Measurements from ENCODE around the gene SIX4. TPM values are rescaled to one million over a fixed set of nuclear protein-coding genes. Genes with fewer than 3 reads are reported as not detected.

The SIX4 gene
- total RNA-seq, 1 donor from 2014 or later = 11.7 TPM

- no peak for TF ChIP-seq CTCF (IDR thresholded peaks at IDR 0.05; ENCODE audit: insufficient read depth, low read length, poor library complexity, severe bottlenecking)
- H3K4me3 ChIP-seq (ENCODE audit: low read depth, low read length) = peak overlapping the region; percentile 73
- no peak for DNase-seq (ENCODE audit: low read depth)
- no peaks in the 10 kb centered on the region for H3K27me3 ChIP-seq (ENCODE audit: control insufficient read depth, insufficient read depth, low read length)
- H3K36me3 ChIP-seq (ENCODE audit: control insufficient read depth, insufficient read depth, low read length) = no peaks in the 10 kb centered on the region
These were observed 840 bp downstream of the SIX4 start for GRCh38 chr14:60723116-60723906.

- TF ChIP-seq CTCF (IDR thresholded peaks at IDR 0.05; ENCODE audit: insufficient read depth, low read length, poor library complexity, severe bottlenecking) = no peak
- Histone ChIP-seq H3K27me3 (ENCODE audit: control insufficient read depth, insufficient read depth, low read length) (no peaks in the 10 kb centered on the region), H3K36me3 (ENCODE audit: control insufficient read depth, insufficient read depth, low read length) (no peaks in the 10 kb centered on the region), H3K4me3 (ENCODE audit: low read depth, low read length) (peak overlapping the region; percentile 73)
- DNase-seq (ENCODE audit: low read depth) = no peak
These were observed 1.6 kb downstream of the SIX4 start for GRCh38 chr14:60722357-60723115.

- Histone ChIP-seq H3K27me3 (ENCODE audit: control insufficient read depth, insufficient read depth, low read length) (no peaks in the 10 kb centered on the region), H3K4me3 (ENCODE audit: low read depth, low read length) (peak overlapping the region; percentile 73), H3K36me3 (ENCODE audit: control insufficient read depth, insufficient read depth, low read length) (no peaks in the 10 kb centered on the region)
- no peak for DNase-seq (ENCODE audit: low read depth)
- no peak for TF ChIP-seq CTCF (IDR thresholded peaks at IDR 0.05; ENCODE audit: insufficient read depth, low read length, poor library complexity, severe bottlenecking)
These were observed 2.1 kb downstream of the SIX4 start for GRCh38 chr14:60722107-60722356.

- Histone ChIP-seq H3K4me3 (ENCODE audit: low read depth, low read length) (peak overlapping the region; percentile 73), H3K36me3 (ENCODE audit: control insufficient read depth, insufficient read depth, low read length) (no peaks in the 10 kb centered on the region), H3K27me3 (ENCODE audit: control insufficient read depth, insufficient read depth, low read length) (no peaks in the 10 kb centered on the region)
- TF ChIP-seq CTCF (IDR thresholded peaks at IDR 0.05; ENCODE audit: insufficient read depth, low read length, poor library complexity, severe bottlenecking) = peak; percentile 69
- DNase-seq (ENCODE audit: low read depth) = no peak
These were observed 2.6 kb downstream of the SIX4 start for GRCh38 chr14:60721326-60722106.

GRCh38 chr14:60720962-60721325 is 3.2 kb downstream of the SIX4 start:
- Histone ChIP-seq H3K4me3 (ENCODE audit: low read depth, low read length) (peak overlapping the region; percentile 73), H3K27me3 (ENCODE audit: control insufficient read depth, insufficient read depth, low read length) (no peaks in the 10 kb centered on the region), H3K36me3 (ENCODE audit: control insufficient read depth, insufficient read depth, low read length) (no peaks in the 10 kb centered on the region)
- no peak for DNase-seq (ENCODE audit: low read depth)
- no peak for TF ChIP-seq CTCF (IDR thresholded peaks at IDR 0.05; ENCODE audit: insufficient read depth, low read length, poor library complexity, severe bottlenecking)
